ENCODE measurements around the gene MYCL. TPM values are rescaled to one million over a fixed set of nuclear protein-coding genes. Genes with fewer than 3 reads are reported as not detected.

Gene MYCL
- total and polyA plus RNA-seq, 2 of the 8 experiments (the other 6 are each of a cell fraction or from before 2014, with no cell fraction given), result 20.3 to 28.8 TPM

GRCh38 chr1:39850606-39851216, 51.0 kb downstream of the MYCL start:
- Histone ChIP-seq H3K4me1 (replicated peaks in 1 of 4; ENCODE audit: control insufficient read depth in 3 of 4, insufficient read depth in 4 of 4, low read length in 3 of 4) (no peaks in the 10 kb centered on the region), H2BK120ac (replicated peaks; ENCODE audit: low read depth, low read length) (no peak overlapping the region), H3K79me1 (ENCODE audit: low read depth, low read length) (peaks cover 3% of the 10 kb centered on the region), H3K9me3 (ENCODE audit: insufficient read depth in 2 of 2, low read depth in 1 of 2, low read length in 1 of 2) (no peaks in the 10 kb centered on the region), H3K14ac (ENCODE audit: insufficient read length) (no peak overlapping the region), H2BK20ac (ENCODE audit: low read length) (no peak overlapping the region), H3K27ac (ENCODE audit: low read depth, low read length) (no peak overlapping the region), H3K9ac (replicated peaks in 1 of 4; ENCODE audit: extremely low read depth in 1 of 4, low read depth in 3 of 4, low read length in 3 of 4) (no peak overlapping the region), H3K4me3 (ENCODE audit: extremely low read depth in 1 of 4, insufficient read depth in 2 of 4, low read depth in 3 of 4, low read length in 4 of 4) (no peak overlapping the region), H2BK5ac (ENCODE audit: low read depth, low read length) (no peak overlapping the region), H2BK15ac (ENCODE audit: low read length) (no peak overlapping the region), H2BK12ac (ENCODE audit: low read depth, low read length) (no peak overlapping the region), H4K8ac (ENCODE audit: extremely low read depth, insufficient read depth, low read length) (no peak overlapping the region), H4K91ac (replicated peaks; ENCODE audit: insufficient read length, low read length) (no peak overlapping the region), H3K56ac (replicated peaks; ENCODE audit: insufficient read length, low read depth, low read length) (no peak overlapping the region), H3K18ac (ENCODE audit: extremely low read depth, low read length) (no peak overlapping the region), H2AK5ac (ENCODE audit: low read depth, low read length) (no peak overlapping the region), H3K27me3 (replicated peaks in 1 of 4; ENCODE audit: control insufficient read depth in 3 of 4, extremely low read depth in 1 of 4, insufficient read depth in 3 of 4, low read length in 3 of 4) (no peaks in the 10 kb centered on the region), H2AFZ (ENCODE audit: low read length) (no peak overlapping the region), H3K4me2 (ENCODE audit: insufficient read depth in 1 of 2, low read depth in 2 of 2, low read length in 2 of 2) (no peak overlapping the region), H3K79me2 (ENCODE audit: control insufficient read depth in 1 of 2, insufficient read depth in 2 of 2, low read length in 2 of 2) (peaks cover 0 to 8% of the 10 kb centered on the region in 2 experiments; a peak in 1 of 4 replicates), H3K23me2 (ENCODE audit: low read depth, low read length) (no peaks in the 10 kb centered on the region), H3K36me3 (ENCODE audit: control insufficient read depth in 2 of 4, insufficient read depth in 4 of 4, low read length in 3 of 4) (peaks cover 7 to 29% (median 21%) of the 10 kb centered on the region in 4 experiments; a peak in 6 of 8 replicates), H3K4ac (replicated peaks; ENCODE audit: insufficient read length, low read depth, low read length) (no peak overlapping the region), H4K5ac (ENCODE audit: insufficient read length, low read depth, low read length) (no peak overlapping the region), H4K20me1 (replicated peaks in 1 of 2; ENCODE audit: control insufficient read depth in 1 of 2, insufficient read depth in 2 of 2, low read length in 2 of 2) (peaks cover 0 to 3% of the 10 kb centered on the region in 2 experiments), H3K23ac (ENCODE audit: insufficient read length) (no peak overlapping the region)
- 84% methylated on average over 3 of the region's 3 CpGs; no CpG with 5 or more reads in 1 of the 2 experiments for WGBS, 2 experiments (ENCODE audit: extremely low coverage in 1 of 2, insufficient coverage in 1 of 2, insufficient read length in 1 of 2, insufficient replicate concordance in 2 of 2, low coverage in 1 of 2, low lambda C conversion rate in 2 of 2, missing lambda C conversion rate in 1 of 2)
- POLR2A ChIA-PET (ENCODE audit: partially characterized antibody), result interaction anchor here (1.1 to 1.2 kb wide), 2 partner anchors 14 to 28 kb away, joined by 3 read pairs; no protein-coding TSS in a partner anchor
- FAIRE-seq (no peak), DNase-seq (ENCODE audit: low read depth in 1 of 2, low spot score in 2 of 2) (no peak)
- CTCF ChIA-PET (ENCODE audit: partially characterized antibody), result interaction anchor here (0.8 to 1.5 kb wide), 4 partner anchors 8 to 68 kb away, joined by 3 to 5 read pairs (median 3); no protein-coding TSS in a partner anchor
- no peak for TF ChIP-seq SUZ12 (IDR thresholded peaks at IDR 0.05; ENCODE audit: low read length)
- TF ChIP-seq, protein P1, sequence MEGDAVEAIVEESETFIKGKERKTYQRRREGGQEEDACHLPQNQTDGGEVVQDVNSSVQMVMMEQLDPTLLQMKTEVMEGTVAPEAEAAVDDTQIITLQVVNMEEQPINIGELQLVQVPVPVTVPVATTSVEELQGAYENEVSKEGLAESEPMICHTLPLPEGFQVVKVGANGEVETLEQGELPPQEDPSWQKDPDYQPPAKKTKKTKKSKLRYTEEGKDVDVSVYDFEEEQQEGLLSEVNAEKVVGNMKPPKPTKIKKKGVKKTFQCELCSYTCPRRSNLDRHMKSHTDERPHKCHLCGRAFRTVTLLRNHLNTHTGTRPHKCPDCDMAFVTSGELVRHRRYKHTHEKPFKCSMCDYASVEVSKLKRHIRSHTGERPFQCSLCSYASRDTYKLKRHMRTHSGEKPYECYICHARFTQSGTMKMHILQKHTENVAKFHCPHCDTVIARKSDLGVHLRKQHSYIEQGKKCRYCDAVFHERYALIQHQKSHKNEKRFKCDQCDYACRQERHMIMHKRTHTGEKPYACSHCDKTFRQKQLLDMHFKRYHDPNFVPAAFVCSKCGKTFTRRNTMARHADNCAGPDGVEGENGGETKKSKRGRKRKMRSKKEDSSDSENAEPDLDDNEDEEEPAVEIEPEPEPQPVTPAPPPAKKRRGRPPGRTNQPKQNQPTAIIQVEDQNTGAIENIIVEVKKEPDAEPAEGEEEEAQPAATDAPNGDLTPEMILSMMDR (IDR thresholded peaks at IDR 0.05; ENCODE audit: control extremely low read depth in 1 of 3, insufficient read depth in 1 of 3, low read depth in 1 of 3, low read length in 3 of 3), result no peak
- no peak for TF ChIP-seq TAF1 (IDR thresholded peaks at IDR 0.05; ENCODE audit: low read depth, low read length)
- TF ChIP-seq CREB1 (IDR thresholded peaks at IDR 0.05), result no peak
- TF ChIP-seq GABPA (IDR thresholded peaks at IDR 0.05; ENCODE audit: borderline replicate concordance, insufficient read depth, low read length), result no peak
- no peak for TF ChIP-seq CTBP2 (IDR thresholded peaks at IDR 0.05; ENCODE audit: borderline replicate concordance, insufficient read depth, insufficient read length, low read length)
- TF ChIP-seq TAF7 (optimal IDR thresholded peaks at IDR 0.05; ENCODE audit: borderline replicate concordance, low read depth, low read length), result no peak
- no peak for TF ChIP-seq YY1 (IDR thresholded peaks at IDR 0.05; ENCODE audit: low read depth, low read length)
- TF ChIP-seq POU5F1 (IDR thresholded peaks at IDR 0.05; ENCODE audit: low read depth, low read length), result no peak
- no peak for TF ChIP-seq JUND (IDR thresholded peaks at IDR 0.05; ENCODE audit: low read length)
- TF ChIP-seq KDM5A (IDR thresholded peaks at IDR 0.05; ENCODE audit: low read length), result no peak

Measured in H1 (cell line).